Suprapubic skin (tissue), 4 donors: ENCODE results near the gene VGLL1. TPM values are rescaled to one million over a fixed set of nuclear protein-coding genes. Genes with fewer than 3 reads are reported as not detected.

Source experiments
- DNase-seq, 2 donors: peaks; one replicate each; pipeline ENCODE4 v3.0.0-alpha.2; 2019; ENCODE audit warnings: low spot score in 2 of 2
- H3K27ac ChIP-seq: fragments of 200-600 bp; sonication (generic); one replicate; pipeline ENCODE4 v1.5.1; 2019
- H3K27me3 ChIP-seq: fragments of 200-600 bp; sonication (generic); one replicate; pipeline ENCODE4 v1.5.1; 2019
- H3K36me3 ChIP-seq: fragments of 200-600 bp; sonication (generic); one replicate; pipeline ENCODE4 v1.5.1; 2019
- H3K4me1 ChIP-seq: fragments of 200-600 bp; sonication (generic); one replicate; pipeline ENCODE4 v1.5.1; 2019
- H3K4me3 ChIP-seq: fragments of 200-600 bp; sonication (generic); one replicate; pipeline ENCODE4 v1.5.1; 2019; ENCODE audit warnings: mild to moderate bottlenecking
- H3K9me3 ChIP-seq: fragments of 200-600 bp; sonication (generic); one replicate; pipeline ENCODE4 v1.5.1; 2019
- CTCF ChIP-seq, 2 donors: fragments of 200-600 bp in 1 of 2; fragments of 450-650 bp in 1 of 2; sonication (generic) in 1 of 2; IDR thresholded peaks; one replicate each; pipeline ENCODE4 v1.5.1; 2016 to 2019; ENCODE audit warnings: antibody characterized with exemption in 2 of 2, mild to moderate bottlenecking in 1 of 2, moderate library complexity in 1 of 2
- EP300 ChIP-seq: sonication (generic); formaldehyde crosslinking; IDR thresholded peaks from one replicate; pipeline ENCODE4 v1.6.1; 2017; ENCODE audit warnings: antibody characterized with exemption
- POLR2A ChIP-seq, 2 donors: fragments of 450-650 bp; IDR thresholded peaks; one replicate each; pipeline ENCODE4 v1.6.1; 2017; ENCODE audit warnings: antibody characterized with exemption in 2 of 2, mild to moderate bottlenecking in 2 of 2, moderate library complexity in 2 of 2
- POLR2AphosphoS5 ChIP-seq, 3 donors: sonication (generic); formaldehyde crosslinking; IDR thresholded peaks; one replicate each; pipeline ENCODE4 v1.6.1; 2017; ENCODE audit warnings: antibody characterized with exemption in 3 of 3
- WGBS: methylation state at CpG from one replicate; pipeline ENCODE4 v1.1.5; 2018; 5-methylcytosine and 5-hydroxymethylcytosine counted together
- total RNA-seq, 4 donors: library from RNA; depleted of rRNA; stranded (reverse); fragments of >200 nt; gene quantifications; one replicate each; pipeline ENCODE4 v1.1.0, GENCODE V29; 2016

The VGLL1 gene
- total RNA-seq: not detected

- Histone ChIP-seq H3K36me3 (no peaks in the 10 kb centered on the region), H3K4me1 (no peaks in the 10 kb centered on the region), H3K4me3 (no peak within 1 kb of the TSS), H3K9me3 (no peaks in the 10 kb centered on the region), H3K27ac (no peak within 1 kb of the TSS), H3K27me3 (no peaks in the 10 kb centered on the region)
- TF ChIP-seq CTCF (IDR thresholded peaks at IDR 0.05) (no peak), EP300 (no peak), POLR2A (IDR thresholded peaks at IDR 0.05) (no peak)
- DNase-seq: no peak
- WGBS: 51% methylated on average over 3 of the region's 3 CpGs
These were observed at the start of gene VGLL1 for GRCh38 chrX:136531951-136532350. Gene VGLL1 (plus strand): TSS chrX:136532215. CDS start chrX:136536021, 3,806 bp downstream.

GRCh38 chrX:136487647-136488046, 44.4 kb upstream of the VGLL1 start, which contains the start of gene BRS3:
Gene BRS3 (plus strand): TSS chrX:136487947. CDS start chrX:136488115, 168 bp downstream.
- no peak for TF ChIP-seq POLR2AphosphoS5 (IDR thresholded peaks at IDR 0.05)
- TF ChIP-seq POLR2A (IDR thresholded peaks at IDR 0.05): no peak
- TF ChIP-seq CTCF (IDR thresholded peaks at IDR 0.05): no peak
- TF ChIP-seq EP300: no peak
- H3K36me3 ChIP-seq: no peaks in the 10 kb centered on the region
- no peaks in the 10 kb centered on the region for H3K4me1 ChIP-seq
- no peak within 1 kb of the TSS for H3K4me3 ChIP-seq
- DNase-seq: no peak
- WGBS: 65% methylated on average over 4 of the region's 4 CpGs
- no peaks in the 10 kb centered on the region for H3K9me3 ChIP-seq
- H3K27me3 ChIP-seq: peaks cover 14% of the 10 kb centered on the region
- H3K27ac ChIP-seq: no peak within 1 kb of the TSS

- no peak for TF ChIP-seq EP300
- no peak for TF ChIP-seq POLR2AphosphoS5 (IDR thresholded peaks at IDR 0.05)
- no peak for TF ChIP-seq POLR2A (IDR thresholded peaks at IDR 0.05)
- TF ChIP-seq CTCF (IDR thresholded peaks at IDR 0.05): no peak
- Histone ChIP-seq H3K27ac (no peak overlapping the region), H3K4me1 (no peaks in the 10 kb centered on the region), H3K9me3 (no peaks in the 10 kb centered on the region), H3K36me3 (no peaks in the 10 kb centered on the region), H3K27me3 (peaks cover 14% of the 10 kb centered on the region), H3K4me3 (no peak overlapping the region)
- WGBS: 41% methylated on average over 5 of the region's 5 CpGs
- DNase-seq: no peak
These were observed 43.3 kb upstream of the VGLL1 start for GRCh38 chrX:136488706-136489105.

GRCh38 chrX:136491832-136492231, 40.2 kb upstream of the VGLL1 start:
- H3K27me3 ChIP-seq: peaks cover 14% of the 10 kb centered on the region
- WGBS: 66% methylated on average over 6 of the region's 6 CpGs
- DNase-seq: no peak

GRCh38 chrX:136493011-136493410, 39.0 kb upstream of the VGLL1 start:
- no peak for DNase-seq

More at GRCh38 chrX:136491832-136492231, 40.2 kb upstream of the VGLL1 start:
- no peak for TF ChIP-seq POLR2AphosphoS5 (IDR thresholded peaks at IDR 0.05)
- no peak for TF ChIP-seq EP300
- TF ChIP-seq CTCF (IDR thresholded peaks at IDR 0.05): no peak
- no peak for TF ChIP-seq POLR2A (IDR thresholded peaks at IDR 0.05)
- H3K27ac ChIP-seq: no peak overlapping the region
- H3K4me3 ChIP-seq: no peak overlapping the region
- no peaks in the 10 kb centered on the region for H3K9me3 ChIP-seq
- H3K4me1 ChIP-seq: no peaks in the 10 kb centered on the region
- H3K36me3 ChIP-seq: no peaks in the 10 kb centered on the region

GRCh38 chrX:136495043-136495442, 37.0 kb upstream of the VGLL1 start:
- Histone ChIP-seq H3K9me3 (no peaks in the 10 kb centered on the region), H3K27ac (no peak overlapping the region), H3K4me3 (no peak overlapping the region), H3K36me3 (no peaks in the 10 kb centered on the region), H3K27me3 (peaks cover 11% of the 10 kb centered on the region), H3K4me1 (peaks cover 9% of the 10 kb centered on the region)
- no peak for DNase-seq
- TF ChIP-seq CTCF (IDR thresholded peaks at IDR 0.05) (no peak), POLR2AphosphoS5 (IDR thresholded peaks at IDR 0.05) (no peak), POLR2A (IDR thresholded peaks at IDR 0.05) (no peak), EP300 (no peak)
- 82% methylated on average over 4 of the region's 4 CpGs for WGBS

More at GRCh38 chrX:136493011-136493410, 39.0 kb upstream of the VGLL1 start:
- no peak overlapping the region for H3K27ac ChIP-seq
- no peak for TF ChIP-seq EP300
- H3K27me3 ChIP-seq: peaks cover 14% of the 10 kb centered on the region
- WGBS: 13% methylated on average over 1 of the region's 1 CpG
- H3K36me3 ChIP-seq: no peaks in the 10 kb centered on the region
- no peaks in the 10 kb centered on the region for H3K9me3 ChIP-seq
- H3K4me1 ChIP-seq: peaks cover 2% of the 10 kb centered on the region
- H3K4me3 ChIP-seq: no peak overlapping the region
